Fibroblast of skin of left quadriceps (primary cell): Measurements from ENCODE around the gene RNF222.

Experiments used
- DNase-seq, 2 experiments: peaks; one replicate each; pipeline ENCODE4 v3.0.0-alpha.2; 2013; ENCODE audit warnings: low read depth in 2 of 2

RNF222 gene, protein sequence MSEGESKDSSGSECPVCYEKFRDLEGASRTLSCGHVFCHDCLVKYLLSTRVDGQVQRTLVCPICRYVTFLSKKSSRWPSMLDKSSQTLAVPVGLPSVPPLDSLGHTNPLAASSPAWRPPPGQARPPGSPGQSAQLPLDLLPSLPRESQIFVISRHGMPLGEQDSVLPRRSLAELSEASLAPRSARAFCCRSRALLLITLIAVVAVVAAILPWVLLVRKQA

DNA sequence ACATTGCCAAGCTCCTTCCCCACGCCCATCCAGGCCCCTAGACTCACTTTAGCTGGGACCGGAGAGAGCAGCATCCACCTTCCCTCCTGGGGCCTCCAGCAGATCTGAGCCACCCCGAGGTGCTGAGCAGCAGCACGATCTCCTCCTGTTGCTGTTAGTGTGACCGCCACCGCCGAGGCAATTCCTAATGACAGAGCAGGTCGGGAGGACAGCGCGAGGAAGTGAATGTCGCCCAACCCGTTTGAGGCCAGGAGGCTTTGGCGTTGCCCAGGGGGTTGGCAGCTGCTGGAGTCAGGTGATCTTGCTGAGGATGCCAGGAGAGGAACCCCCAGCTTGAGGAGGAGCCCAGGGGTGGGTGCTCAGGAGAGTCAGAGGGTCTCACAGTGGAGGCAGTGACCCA lies at the start of gene RNF222:
Gene RNF222, minus strand, starts transcription at position 192 of the 400 bp plus-strand sequence. CDS start 4,366 bp downstream, outside the sequence.
- DNase-seq: no peak

DNA sequence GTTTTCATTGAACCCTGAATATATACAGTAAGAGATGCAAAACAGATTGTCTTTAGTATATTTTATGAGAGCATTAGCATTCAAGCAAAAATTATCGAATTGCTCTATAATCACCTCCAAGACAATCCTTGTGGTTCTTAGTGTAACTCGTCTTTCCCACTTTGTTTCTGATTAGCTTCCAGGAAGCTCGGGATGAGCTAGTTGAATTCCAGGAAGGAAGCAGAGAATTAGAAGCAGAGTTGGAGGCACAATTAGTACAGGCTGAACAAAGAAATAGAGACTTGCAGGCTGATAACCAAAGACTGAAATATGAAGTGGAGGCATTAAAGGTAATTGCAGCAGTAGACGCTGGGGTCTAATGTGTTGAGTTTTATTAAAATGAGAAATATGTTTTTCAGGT lies 47.9 kb upstream of the RNF222 start:
- no peak for DNase-seq

DNA sequence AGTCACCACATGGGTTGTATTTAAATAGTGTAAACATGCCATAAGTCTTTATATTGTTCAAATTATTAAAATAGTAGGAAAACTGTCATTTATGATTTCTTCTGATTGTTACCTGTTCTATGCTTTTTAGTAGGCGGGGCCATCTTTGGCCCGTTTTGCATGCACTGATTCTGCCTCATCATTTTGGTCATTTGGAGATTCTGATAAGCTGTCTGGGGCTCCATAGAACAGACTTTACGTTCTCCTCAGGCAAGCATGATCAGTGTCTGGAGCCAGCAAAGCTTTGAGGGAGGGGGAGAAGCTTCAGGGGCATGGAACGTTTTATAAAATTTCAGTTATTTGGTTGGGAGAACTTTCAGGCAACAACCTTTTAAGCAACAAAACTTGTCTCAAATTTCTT lies 46.9 kb upstream of the RNF222 start:
- DNase-seq: no peak

DNA sequence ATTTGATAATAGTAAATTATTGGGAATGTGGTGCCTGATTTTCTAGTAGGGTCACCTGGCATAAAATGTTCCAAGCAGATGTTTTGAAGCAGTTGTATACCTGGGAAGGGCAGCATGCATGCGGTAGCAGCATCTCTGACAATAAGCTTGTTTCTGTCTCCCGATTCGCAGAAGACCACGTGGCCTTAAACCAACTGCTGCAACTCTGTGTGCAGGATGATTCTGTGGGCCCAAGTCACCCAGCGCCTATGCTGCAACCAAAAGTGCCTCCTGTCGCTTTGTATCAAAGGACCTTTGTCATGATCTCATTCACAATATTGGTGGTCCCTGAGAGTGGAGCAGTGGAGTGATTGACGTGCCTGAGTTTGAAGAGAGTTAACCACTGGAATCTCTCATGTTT lies 46.1 kb upstream of the RNF222 start:
- DNase-seq: no peak

DNA sequence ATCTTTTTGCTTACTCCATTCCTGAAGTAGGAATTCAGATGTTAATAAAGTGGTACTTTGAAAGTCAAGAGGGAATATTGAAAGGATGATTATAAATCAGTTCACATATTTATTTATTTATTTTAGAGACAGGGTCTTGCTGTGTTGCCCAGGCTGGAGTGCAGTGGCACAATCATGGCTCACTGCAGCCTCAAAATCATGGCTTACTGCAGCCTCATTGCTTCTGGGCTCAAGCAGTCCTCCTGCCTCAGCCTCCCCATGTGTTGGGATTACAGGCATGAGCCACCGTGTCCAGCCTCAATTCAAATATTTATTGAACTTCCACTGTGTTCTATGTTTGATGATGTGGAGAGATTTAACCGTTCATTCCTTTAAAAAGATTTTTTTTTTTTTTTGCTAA lies 44.7 kb upstream of the RNF222 start:
- no peak for DNase-seq

DNA sequence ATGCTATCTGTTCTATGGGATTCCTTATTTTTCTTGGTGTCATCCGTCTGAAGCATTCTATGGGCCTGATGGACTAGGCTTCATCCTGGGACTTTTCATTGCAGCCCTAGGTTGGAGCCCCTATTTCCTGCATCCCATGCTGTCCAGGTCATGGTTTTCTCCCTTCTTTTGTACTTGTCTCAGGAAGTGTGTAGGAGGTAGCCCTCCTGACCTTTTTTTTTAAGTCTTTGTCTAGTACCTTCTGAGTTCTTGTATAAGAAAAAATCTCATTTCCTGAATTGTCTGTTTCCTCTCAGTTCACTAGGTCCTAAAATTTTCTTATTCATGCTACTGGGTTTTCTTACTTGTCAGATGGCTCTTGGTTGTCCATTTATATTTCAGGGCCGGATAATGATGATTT lies 44.1 kb upstream of the RNF222 start:
- DNase-seq: no peak

DNA sequence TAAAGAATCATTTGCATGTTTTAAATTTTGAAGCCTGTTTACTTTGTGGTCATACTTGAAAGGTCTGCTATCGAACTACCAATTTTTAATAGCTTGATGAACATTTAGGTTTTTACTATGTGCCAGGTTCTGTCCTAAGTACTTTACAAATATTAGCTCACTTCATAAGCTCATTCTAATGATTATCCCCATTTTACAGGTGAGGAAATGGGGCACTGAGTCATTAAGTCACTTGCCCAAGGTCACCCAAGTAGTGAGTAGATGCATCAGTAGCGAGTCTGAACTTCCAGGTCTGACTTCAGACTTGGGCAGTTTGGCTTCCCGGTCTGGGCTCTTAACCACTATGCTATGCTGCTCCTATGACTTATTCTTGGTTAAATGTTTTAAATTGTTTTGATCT lies 42.1 kb upstream of the RNF222 start:
- DNase-seq: no peak

DNA sequence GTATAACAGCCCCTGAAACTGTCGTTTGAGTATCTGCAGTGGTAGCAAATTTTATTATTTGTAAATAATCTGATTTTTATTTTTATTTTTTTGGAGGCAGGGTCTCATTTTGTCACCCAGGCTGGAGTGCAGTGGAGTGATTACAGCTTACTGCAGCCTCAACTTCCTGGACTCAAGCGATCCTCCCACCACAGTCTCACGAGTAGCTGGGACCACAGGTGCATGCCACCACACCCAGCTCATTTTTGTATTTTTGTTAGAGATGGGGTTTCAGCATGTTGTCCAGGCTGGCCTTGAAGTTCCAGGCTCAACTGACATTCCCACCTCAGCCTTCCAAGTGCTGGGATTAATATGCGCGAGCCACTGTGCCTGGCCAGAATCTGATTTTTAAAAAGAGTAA lies 40.8 kb upstream of the RNF222 start:
- no peak for DNase-seq

DNA sequence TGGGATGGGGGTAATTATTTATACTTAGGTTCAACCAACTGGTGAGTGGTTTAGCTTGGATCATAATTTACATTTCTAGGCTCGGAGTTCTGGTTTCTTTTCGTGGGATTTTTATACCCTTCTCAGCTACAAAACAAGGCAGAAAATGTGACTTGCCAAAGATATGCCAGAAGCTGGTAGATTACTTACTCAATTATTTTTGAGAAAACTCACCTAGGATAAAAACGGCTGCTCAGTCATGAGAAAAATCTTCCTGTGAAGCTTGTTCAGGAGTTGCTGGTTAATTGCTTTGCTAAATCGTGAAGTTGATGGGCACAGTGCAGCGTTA lies 39.2 kb upstream of the RNF222 start:
- no peak for DNase-seq

DNA sequence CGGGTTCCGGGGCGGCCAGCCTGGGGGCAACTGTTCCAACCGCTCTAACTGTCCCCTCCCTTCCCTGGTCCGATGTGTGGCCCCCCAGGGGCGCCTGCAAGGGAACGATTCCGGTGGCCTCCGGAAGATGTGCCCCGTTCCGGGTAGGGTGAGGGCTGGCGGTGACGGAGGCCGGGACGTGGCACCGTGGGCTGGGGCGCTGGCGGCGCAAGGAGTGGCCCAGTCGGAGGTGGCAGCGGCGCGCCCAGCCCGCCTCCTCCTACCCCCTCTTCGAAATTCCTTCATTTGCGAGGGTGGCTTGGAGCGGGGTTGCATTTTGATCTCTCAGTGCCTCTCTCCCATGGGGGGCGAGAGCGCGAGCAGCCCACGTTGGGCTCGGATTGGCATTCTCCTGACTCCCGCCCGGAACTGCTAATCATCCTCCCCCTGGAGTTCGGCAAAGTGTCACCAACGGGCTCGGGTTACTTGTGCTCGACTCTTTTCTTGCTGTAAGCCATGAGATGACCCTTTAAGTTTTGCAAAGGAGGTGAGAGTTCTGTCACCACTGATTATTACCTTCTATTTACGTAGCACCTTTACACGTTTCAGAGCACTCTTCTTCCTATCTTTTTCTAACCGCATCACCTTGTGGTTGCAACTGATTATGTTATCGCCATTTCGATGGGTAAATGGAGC lies 38.7 kb upstream of the RNF222 start:
- peak; percentile 16 to 21 for DNase-seq

DNA sequence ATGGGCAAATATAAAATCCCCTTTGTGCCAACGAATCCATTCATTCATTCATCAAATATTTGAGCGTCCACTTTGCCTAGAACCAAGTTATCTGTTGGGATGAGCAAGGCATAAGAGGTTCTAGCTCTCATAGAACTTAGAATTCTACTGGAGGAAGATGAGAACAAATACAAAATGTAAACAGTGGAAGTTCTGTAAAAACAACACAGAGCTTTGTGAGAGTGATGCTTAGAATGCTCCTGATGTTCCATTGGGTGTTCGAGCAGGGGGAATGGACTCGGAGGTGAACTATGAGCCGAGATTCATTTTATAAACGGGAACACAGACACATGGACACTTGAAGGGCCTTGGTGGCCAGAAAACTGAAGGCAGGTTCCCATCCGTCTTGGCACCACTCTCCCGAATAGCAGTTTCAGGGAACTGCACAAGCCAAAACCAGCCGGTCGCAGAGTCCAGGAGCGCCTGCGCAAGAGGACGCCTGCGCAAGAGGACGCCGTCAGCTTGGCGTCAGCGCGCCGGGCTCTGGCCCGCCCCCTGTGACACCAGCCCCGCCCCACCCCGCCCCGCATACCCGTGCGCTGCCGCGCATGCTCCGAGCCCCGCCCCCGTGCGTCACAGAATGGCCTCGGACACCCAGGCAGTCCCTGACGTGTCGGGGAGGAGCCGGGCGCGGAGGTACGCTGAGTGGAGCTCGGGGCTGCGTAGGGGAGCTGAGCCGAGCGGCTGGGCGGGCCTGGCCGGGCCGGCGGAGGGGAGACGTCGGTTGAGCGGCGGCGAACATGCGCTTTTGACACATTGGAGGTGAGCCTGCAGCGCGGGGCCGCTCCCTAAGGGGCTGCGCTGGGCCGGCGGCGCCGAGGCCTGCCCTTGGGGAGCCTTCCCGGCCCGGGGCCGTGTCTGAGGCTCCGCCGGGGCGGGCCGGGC lies 37.9 kb upstream of the RNF222 start, which contains the start of gene NDEL1:
Gene NDEL1, plus strand, starts transcription at position 640 of the 924 bp plus-strand sequence. CDS start 8,388 bp downstream, outside the sequence.
- peak; percentile 96 to 97 for DNase-seq

DNA sequence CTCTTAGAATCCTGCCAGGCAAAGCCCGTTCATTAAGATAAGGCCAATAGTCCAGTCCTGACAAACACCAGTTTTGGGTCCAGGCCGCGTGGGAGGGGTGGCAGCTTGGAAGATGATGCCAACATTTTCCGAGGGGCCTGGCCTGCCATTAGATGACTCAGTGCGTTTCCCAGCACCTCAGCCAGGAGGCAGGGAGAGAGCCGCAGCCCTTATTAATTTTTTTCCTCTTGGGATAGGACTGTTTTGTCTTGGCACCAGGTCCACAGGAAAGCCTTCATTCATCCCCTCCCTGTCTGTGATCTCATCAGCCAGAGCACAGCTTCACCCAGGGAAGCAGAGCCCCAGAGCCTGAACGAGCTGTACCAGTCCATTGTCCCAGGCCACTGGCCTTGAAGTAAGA lies 33.3 kb upstream of the RNF222 start:
- no peak for DNase-seq

DNA sequence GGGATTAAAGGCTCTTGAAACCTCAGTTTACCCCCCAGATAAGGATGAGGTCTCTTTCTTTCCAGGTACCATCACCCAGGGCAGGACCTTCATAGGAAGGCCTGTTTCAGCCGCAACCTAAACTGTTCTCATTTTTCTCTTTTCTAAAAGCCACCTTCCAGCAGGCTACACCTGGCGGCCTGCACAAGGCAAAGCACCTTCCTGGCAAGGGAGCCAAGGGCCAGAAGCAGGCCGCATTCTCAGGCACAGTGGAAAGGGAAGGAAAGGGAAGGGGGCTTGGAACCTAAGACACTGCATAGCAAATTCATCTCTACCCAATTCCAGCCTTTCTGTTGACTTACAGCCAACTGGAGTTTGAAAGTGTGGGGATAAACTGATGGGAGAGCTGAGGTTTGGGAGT lies 29.2 kb upstream of the RNF222 start:
- no peak for DNase-seq

DNA sequence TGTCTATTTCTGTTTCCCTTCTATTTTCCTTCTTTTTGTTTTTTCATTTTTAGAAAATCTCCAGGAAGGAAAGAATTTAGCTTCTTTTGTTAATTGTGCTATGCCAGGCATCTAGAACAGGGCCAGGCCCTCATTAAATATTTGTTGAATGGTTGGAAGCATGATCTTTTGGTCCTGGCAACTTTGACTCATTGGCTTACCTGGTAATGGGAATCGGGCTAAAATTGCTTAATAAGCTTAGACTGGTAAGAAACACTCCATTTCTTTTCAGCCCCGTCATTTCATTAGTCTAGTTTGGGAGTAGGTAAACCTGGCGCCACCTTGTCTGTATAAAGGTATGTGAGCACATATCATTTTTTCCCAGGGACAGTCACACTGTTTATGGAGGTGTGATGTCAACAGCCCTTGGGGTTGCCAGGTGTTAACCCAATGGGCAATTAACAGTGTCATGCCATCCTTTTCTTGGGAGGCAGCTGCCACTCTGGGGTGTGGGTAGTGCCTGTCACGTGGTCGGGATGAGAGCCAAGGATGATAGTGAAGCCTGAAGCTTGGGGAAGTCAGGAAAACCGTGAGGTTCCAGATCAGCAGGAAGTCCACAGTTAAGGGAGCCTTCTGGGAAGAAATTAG lies 28.6 kb upstream of the RNF222 start:
- DNase-seq: no peak

DNA sequence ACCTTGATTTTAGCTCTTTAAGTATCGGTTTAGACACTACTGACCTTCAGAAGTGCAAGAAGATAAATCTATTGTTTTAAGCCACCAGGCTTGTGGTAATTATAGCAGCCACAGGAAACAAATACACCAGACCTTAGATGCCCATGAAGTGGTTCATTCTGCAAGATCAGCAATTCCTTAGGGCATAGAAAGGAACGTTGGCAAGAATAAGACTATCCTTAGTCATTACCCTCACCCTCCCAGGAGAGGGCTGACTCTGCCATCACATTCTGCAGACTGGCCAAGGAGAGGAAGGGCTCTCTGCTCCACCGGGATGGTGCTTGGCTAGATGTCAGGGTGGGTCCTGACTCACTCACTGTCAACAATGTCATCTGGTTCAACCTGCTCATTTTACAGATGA lies 23.9 kb upstream of the RNF222 start:
- DNase-seq: no peak

DNA sequence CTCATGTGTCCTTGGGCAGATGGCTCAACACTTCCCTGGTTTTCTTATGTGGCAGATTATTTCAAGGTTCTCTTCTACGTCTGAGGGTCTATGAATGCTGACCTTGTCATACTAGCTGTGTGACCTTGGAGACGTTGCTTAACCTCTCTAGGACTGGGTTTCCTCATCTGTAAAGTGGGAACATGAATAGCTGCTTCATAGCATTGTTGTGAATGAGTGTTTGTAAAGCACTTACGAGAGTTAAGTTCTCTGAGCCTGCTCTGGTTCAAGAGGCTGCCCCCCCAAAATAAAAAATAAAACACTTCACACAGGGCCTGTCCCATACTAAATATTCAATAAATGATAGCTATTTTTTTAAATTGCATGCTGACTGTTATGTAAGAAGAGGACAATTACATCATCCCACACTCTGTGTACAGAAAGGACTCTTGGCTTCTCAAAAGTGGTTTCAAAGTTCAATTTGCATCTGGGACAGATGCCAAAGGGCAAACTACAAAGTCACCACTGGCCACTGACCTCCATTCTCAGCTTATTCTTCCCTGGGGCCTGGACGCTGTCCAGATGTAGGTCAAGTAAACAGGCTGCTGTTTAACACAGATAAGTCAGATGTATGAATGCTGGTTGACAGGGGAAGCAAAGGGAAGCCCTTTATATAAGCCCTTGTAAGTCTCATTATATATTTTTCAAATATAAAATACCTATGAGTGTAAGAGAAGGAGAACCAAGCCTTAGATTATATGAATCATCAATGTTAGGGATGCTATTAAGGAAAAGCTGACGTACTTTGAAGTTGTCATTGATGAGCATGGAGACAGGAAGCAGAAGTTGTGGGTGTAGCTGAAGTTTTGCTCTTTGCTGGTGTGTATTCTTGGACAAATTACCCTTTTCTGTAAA lies 22.7 kb upstream of the RNF222 start:
- DNase-seq: no peak

DNA sequence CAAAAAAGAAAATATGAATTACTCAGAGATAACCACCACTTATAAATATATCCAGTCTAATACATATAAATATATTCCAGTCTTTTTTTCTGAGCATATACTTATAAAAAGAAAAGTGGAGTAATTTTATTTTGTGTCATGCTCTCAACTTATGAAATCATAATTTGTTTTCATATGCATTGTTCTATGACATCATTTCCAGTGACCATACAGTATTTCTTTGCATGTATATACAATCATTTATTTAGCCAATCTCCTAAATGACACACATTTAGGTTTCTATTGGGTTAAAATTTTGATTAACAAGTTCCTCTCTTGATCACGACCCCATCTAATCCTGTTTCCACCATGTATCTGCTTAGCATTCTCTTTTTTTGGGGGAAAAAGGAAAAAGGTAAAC lies 21.7 kb upstream of the RNF222 start:
- DNase-seq: no peak

DNA sequence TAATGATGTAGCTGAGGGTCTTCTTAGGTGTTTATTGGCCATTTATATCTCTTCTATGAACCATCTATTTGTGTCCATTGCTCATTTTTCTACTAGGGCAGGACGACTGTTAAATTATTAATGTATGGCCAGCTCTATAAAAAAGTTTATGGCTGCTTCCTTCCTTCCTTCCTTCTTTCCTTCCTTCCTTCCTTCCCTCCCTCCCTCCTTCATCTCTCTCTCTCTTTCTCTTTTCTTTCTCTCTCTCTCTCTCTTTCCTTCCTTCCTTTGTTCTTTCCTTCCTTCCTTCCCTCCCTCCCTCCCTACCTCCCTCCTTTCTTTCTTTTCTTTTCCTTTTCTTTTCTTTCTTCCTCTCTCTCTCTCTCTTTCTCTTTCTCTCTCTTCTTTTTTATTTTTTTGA lies 20.8 kb upstream of the RNF222 start:
- DNase-seq: no peak

DNA sequence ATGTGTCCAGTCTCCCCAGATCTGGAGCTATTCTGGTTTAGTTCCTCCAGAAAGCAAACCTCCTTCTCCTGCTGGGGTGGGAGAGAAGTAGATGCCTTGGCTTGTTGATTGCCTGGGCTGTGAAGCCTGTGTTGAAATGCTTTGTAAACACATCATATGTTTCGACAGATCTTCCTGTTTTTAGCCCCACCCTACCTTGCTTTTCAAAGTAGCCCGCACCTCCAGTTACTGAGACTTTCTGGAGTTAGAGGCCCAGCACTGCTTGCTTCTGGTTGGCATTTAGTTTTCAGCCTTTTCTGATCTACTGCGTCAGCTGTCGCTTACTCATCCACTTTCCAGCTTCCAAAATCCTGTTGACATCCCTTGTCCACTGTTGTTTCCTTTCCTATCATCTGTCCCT lies 20.2 kb upstream of the RNF222 start:
- DNase-seq: no peak

DNA sequence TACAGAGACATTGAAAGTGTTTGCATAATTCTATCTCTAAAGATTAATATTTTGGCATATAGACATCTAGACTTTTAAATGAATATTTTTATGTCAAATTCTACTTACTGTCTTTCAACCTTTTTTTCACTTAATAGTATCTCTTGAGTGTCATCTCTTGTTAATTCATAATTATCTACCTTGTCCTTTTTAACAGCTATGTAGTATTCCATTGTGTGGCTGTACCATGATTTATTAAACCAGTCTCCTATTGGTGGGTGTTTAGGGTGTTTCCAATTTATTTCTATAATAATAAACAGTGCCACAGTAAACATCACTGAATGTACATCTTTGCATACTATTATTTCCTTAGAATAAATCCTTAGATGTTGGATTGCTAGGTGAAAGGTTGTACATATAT lies 16.3 kb upstream of the RNF222 start:
- DNase-seq: no peak

DNA sequence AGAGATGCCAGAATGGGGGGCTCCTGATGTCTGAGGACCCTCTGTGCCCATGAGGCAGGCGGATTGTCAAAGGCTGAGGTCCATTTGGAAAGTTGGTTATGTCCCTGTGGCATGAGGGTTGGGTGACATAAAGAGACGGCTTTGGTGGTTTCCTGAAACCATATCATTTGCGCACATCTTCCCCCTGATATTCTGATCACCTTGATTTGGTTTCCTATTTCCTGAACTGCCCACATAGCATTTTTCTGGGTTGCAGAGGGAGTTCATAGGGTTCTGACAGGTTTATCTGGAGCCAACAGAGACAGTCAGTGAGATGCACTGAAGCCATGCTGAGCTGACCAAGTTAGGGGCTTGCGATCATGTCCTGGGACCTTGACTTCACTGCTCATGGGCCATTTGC lies 15.7 kb upstream of the RNF222 start:
- no peak for DNase-seq
